GM18511 (cell line): ENCODE measurements around the gene MCM3AP.
"Not testable (repeated sequence)": the region's sequence is repeated elsewhere in the genome, so short reads cannot be mapped to it uniquely, and the experiment has no call there.

Experiments used
- ATAC-seq: cut with Tn5 transposase; IDR thresholded peaks from one replicate; pipeline ENCODE4 v1.9.1; 2021; ENCODE audit warnings: mild to moderate bottlenecking, moderate library complexity; ENCODE audit not compliant: unreplicated experiment

Gene MCM3AP

GRCh38 chr21:46207006-46207919, 78.1 kb downstream of the MCM3AP start:
- no peak for ATAC-seq

DNA sequence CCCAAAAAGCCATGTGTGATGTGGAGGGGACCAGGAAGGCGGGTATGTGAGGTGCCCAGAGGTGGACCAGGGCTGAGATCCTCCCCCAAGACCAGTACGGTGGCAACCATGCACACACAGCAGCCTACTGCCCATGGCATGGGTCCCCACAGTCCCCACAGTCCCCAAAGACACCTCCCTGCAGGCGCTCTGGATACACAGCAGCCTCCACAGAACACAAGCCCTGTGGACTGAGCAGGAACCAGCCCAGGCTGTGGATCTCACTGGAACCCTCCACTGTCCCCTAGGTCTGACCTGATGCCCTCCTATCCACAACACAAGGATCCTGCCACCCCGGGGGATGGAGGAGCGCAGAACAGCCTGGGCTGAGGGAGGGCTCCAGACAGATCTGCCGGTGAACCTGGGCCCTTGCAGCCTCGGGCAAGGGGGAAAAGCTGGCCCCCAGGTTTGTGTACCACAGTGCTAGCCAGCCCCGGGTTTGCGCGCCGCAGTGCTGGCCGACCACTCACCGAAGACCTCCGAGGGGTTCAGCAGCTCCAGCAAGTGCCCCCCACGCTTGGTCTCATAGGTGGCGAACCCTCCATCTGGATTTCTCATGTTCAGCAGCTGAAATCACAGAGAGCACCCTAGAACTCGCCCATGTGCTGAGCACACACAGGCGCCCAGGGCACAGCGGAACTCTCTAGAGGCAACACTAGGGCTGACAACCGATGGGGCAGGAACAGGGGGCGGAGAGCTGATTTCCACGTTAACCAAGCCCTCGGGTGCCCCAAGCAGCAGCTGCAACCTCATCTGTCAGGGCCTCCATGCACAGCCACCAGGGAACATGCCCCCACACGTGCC, 79.0 kb downstream of the MCM3AP start:
- ATAC-seq: no peak

GRCh38 chr21:46205766-46206162, 79.6 kb downstream of the MCM3AP start:
- ATAC-seq: no peak

- ATAC-seq: no peak
Measured at GRCh38 chr21:46205166-46205565, 80.2 kb downstream of the MCM3AP start.

DNA sequence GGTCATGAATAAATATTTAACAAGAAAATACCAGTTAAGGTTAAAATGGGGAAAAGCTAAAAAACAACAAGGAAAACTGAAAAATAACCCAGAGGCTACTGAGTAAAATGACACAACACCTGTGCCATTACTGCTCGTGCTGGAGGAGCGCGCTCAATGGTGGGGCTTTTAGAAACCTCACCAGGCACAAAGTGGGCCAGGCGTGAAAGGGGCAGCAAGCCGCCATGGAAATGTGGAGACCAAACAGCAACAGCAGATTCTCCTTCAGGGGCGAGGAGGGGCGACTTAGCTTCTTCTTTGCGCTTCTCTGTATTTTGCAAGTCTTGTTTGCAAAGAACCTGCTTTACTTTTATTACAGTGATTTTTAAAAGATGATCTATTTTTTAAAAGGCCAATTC, 82.2 kb downstream of the MCM3AP start:
- no peak for ATAC-seq

DNA sequence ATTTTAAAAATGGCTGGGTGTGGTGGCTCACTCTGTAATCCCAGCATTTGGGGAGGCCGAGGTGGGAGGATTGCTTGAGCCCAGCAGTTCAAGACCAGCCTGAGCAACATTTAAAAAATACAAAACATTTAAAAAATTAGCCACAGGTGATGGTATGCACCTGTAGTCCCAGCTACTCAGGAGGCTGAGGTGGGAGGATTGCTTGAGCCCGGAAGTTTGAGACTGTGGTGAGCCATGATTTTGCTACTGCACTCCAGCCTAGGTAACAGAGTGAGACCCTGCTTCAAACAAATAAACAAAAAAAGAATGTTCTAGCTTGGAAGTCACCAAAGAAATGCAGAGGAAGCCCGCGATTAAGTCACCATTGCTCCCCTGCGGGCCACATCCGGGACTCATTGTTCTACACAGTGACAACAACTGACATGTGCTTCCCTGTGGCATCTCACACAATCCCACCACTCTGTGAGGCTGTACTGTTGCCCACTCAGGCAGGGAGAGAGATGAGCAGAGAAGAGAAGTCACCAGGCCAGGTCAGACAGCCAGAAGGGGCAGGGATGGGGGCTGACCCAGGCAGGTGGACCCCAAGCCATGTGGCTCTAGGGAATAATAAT, 82.7 kb downstream of the MCM3AP start:
- no peak for ATAC-seq

DNA sequence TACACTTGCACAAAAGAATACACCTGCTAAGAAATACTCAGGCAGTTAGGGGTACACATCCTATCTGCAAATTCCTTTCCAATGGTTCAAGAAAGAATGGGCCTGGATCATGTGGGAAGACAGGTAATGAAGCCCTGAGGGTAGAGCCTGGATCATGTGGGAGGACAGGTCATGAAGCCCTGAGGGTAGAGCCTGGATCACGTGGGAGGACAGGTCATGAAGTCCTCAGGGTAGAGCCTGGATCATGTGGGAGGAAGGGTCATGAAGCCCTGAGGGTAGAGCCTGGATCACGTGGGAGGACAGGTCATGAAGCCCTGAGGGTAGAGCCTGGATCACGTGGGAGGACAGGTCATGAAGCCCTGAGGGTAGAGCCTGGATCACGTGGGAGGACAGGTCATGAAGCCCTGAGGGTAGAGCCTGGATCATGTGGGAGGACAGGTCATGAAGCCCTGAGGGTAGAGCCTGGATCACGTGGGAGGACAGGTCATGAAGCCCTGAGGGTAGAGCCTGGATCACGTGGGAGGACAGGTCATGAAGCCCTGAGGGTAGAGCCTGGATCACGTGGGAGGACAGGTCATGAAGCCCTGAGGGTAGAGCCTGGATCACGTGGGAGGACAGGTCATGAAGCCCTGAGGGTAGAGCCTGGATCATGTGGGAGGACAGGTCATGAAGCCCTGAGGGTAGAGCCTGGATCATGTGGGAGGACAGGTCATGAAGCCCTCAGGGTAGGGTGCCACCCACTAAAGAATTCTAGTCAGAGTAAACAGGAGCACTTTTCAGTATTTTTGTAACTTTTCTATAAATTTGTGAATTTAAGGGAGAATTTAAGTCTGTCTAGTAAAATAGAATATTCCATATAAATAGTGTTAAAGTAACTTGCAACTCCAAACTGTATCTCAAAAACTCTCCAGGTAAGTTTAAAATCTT, 84.3 kb downstream of the MCM3AP start:
- not testable (repeated sequence) for ATAC-seq

GRCh38 chr21:46199436-46200373, 85.7 kb downstream of the MCM3AP start:
- no peak for ATAC-seq

DNA sequence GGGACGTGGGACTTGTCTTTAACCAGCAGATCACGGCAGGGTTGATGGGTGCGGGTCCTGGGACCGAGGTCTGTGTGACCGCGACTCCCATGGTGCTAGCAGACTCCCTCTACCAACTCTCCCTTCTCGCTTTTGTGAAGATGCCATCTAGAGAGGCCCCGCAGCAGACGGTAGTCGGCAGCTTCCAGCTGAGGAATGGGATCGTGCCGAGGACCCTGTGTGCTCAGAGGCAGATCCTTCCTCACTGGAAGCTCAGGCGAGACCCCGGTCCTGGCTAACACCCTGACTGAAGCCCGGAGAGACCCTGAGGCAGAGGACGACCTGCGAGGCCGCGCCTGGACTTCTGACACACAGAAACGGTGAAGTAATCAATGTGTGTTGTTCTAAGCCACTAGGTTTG, 88.7 kb downstream of the MCM3AP start:
- ATAC-seq: no peak

DNA sequence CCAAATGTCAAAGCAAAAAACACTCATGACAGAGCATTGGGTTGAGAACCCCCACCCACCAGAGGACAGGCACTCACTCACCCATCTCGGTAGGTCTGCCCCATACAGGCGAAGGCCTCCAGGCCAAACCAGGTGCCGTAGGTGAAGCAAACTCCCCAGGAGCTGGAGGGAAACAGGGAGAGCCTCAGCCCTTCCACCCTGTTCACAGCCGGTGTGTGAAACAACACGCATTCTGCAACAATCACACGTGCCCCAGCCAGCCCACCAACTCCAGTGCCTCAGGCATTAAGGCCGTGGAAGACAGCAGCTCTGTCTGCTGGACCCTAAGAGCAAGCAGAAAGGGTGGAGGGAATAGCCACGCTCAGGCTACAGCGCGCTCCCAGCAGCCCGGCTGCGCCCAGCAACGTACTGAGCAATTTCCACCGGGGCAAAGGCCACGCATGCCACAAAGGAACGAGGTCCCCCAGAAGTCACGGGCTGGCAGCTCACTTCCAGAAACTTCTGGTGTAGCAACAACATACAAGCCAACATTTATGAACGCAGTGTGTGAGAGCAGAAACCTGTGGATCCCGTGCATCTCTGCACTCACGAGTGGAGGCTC, 89.7 kb downstream of the MCM3AP start:
- no peak for ATAC-seq

- no peak for ATAC-seq
Measured at GRCh38 chr21:46194374-46195334, 90.8 kb downstream of the MCM3AP start.

DNA sequence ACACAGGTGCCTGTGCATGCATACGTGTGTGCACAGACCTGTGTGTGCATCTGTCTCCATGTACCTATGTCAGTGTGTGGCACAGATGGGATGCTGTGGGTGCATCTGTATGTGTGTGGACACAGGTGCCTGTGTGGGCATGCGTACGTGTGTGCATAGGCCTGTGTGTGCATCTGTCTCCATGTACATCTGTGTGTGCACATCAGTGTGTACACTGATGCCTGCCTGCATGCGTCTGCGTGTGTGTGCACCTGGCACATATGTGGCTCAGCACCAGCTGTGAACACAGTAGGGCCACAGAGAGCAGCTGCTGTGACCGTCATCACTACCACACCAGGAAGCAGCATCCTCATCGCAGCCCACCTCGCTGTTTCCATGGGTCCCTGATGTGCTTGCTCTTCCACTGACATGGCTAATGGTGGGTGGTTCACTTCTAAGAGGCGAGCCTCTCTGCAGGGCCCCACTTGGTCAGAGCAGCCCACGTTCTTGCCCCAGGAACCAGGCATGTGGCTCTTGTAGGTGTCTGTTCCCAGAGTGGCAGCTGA, 91.5 kb downstream of the MCM3AP start:
- no peak for ATAC-seq

DNA sequence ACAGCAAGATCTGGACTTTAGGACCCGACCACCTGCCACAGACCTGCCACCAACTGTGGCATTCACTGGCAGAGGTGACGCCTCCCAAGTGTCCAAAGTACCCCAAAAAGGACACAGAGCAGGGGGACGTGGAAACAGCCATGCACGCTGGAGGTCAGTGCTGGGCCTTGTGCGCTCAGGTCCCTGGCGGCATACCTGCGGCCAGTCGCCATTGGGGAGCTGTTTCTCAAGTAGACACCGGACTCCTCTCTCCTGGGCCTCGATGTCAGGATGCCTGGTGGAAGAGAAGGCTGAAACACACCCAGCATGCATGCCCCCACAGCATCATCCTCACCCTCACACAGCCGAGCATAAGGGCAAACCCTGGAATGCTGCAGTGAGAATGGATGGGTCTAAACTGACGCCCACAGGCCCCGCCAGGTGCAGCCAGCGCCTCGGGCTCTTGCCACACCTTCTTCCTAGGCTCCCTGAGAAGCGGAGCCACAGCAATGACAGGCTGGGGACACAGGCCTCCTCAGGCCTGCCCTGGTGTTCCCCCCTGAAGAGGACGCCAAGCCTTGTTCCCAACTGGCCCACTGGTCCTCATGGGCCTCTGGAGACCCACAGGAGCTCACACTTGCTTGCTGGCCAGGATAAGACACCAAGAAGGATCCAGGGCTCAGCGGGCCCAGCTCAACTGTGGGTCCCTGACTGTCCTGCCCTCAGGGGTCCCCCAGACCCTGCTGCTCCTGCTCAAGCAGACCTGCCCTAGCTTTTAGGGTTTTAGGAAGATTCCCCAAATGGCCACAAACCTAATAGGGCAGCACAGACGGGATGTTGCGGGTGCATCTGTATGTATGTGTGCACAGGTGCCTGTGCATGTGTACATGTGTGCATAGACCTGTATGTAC, 93.5 kb downstream of the MCM3AP start:
- ATAC-seq: no peak

DNA sequence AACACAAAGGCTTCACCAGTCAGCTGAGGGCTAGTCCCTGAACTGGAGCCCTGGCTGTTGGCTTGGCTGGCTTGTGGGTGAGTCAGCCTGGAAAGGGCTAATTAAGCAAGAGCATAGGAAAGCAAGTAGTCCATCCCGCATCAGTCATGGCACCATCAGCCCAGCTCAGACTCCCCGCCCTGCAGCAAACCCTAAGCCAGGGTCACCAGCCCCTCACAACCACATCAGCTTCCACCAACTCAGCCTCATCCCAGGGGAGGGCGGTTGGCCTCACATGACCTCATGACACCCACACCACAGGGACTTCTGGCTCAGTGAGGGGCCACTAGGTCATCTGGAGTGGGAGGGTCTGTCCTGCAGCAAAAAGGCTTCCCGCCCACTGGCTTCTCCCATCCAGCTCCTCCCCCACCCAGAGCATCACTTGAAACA, 94.1 kb downstream of the MCM3AP start:
- no peak for ATAC-seq

DNA sequence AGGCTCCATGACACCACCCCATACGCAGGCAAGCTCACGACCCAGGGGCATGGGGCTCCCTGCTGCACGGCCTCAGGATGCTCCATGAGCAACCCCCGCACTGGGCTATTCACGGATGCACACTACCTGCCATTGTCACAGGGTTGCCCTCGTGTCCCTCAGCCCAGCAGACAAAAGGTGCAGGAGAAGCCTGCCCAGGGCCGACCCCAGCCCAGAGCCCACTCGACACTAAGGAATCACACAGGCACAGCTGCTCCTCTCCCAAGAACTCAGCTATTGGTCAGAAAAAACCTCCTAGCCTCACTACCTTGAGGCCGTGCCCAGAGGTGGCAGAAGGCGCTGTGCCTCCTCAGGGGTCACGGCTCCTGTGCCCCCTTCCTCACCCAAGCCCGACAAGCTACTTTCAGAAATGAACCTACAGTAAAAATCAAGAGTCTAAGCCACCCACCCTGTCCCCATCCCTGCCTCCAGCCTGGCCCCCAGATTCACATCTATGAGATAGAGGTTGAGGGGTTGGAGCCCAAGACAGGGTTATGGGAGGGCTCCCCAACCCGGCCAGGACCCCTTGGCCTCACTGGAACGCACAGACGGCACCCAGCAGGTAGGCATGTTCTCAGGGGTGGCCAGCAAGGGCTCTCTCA, 94.8 kb downstream of the MCM3AP start:
- ATAC-seq: no peak

DNA sequence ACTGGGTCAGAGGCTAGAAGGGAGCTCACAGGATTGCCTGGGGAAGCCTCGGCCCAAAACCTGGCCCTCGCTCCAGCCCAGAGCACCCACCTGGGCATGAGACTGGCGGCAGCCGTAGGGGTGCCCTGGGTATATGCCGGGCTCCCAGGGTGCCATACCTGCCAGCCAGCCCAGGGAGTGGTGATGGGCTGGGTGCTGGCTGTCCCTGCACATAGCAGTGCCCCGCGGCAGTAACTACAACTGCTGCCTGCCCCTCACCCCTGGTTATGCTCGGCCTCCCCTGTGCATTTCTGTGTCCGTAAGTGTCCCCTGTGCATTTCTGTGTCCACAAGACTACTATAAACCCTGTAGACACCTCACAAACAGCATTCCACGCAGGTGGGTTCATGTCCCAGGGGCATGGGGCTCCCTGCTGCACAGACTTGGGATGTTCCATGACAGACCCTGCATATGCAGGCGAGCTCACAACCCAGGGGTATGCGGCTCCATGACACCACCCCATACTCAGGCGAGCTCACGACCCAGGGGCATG, 95.4 kb downstream of the MCM3AP start:
- ATAC-seq: no peak
